ENCODE measurements around the gene TP53INP2. TPM values are rescaled to one million over a fixed set of nuclear protein-coding genes. Genes with fewer than 3 reads are reported as not detected.

The TP53INP2 gene
- total and polyA plus RNA-seq, 2 donors (not counting 1 experiment from before 2014, with no cell fraction given): 7.7 to 14.7 TPM

DNA sequence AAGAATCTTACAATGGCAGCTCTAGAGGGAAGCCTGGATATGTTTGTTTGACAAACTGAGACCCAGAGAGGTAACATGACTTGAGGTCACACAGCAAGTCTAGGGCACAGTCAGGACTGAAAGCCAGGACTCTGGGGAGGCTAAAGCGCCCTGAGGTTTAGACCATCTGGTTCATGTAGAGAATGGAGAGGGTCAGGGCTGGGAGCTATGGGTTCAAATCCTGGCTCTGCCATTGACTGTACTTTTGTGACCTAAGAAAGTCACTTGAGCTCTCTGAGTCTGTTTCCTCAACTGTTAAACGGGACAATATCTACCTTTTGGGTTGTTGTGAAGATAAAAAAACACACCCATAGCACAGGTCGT lies 1.1 kb upstream of the TP53INP2 start:
- intact Hi-C loops (cut with micrococcal nuclease): loop anchor here (10.0 kb wide), 3 partner anchors 122 to 708 kb away; partner anchors contain the start of genes EDEM2, NCOA6 and RALY
- Histone ChIP-seq H2AFZ (ENCODE audit: insufficient read depth, low read depth, low read length, poor library complexity, severe bottlenecking) (peak overlapping the region; percentile 84), H3K4me1 (ENCODE audit: control insufficient read depth in 2 of 2, insufficient read depth in 2 of 2, low read length in 2 of 2) (peaks cover 13 to 19% of the 10 kb centered on the region in 2 donors), H3K79me2 (ENCODE audit: control insufficient read depth, insufficient read depth, low read length) (no peaks in the 10 kb centered on the region), H4K20me1 (ENCODE audit: control insufficient read depth, insufficient read depth, low read length, poor library complexity, severe bottlenecking) (no peaks in the 10 kb centered on the region), H3K9ac (ENCODE audit: low read length) (peak overlapping the region; percentile 91), H3K9me3 (ENCODE audit: control extremely low read depth in 1 of 3, control insufficient read depth in 2 of 3, insufficient read depth in 1 of 3, low read length in 2 of 3) (no peaks in the 10 kb centered on the region), H3K4me3 (ENCODE audit: control extremely low read depth in 1 of 5, extremely low read depth in 1 of 5, insufficient read depth in 1 of 5, low read depth in 2 of 5, low read length in 4 of 5) (peak overlapping the region in 3 of 5 experiments; percentile 76 to 89 (median 85)), H3K4me2 (replicated peaks; ENCODE audit: low read depth, low read length, poor library complexity, severe bottlenecking) (peak overlapping the region; percentile 99), H3K36me3 (replicated peaks in 1 of 2; ENCODE audit: control extremely low read depth in 1 of 2, control insufficient read depth in 1 of 2, extremely low read depth in 1 of 2, insufficient read depth in 2 of 2, low read length in 1 of 2) (no peaks in the 10 kb centered on the region), H3K27me3 (replicated peaks in 1 of 4; ENCODE audit: control extremely low read depth in 1 of 4, control insufficient read depth in 3 of 4, insufficient read depth in 4 of 4, low read length in 3 of 4) (peaks cover 0 to 15% (median 0%) of the 10 kb centered on the region in 4 experiments), H3K27ac (ENCODE audit: low read length in 2 of 2) (no peak overlapping the region)
- peak; percentile 22 for DNase-seq
- no peak for TF ChIP-seq EZH2 (IDR thresholded peaks at IDR 0.05; ENCODE audit: borderline replicate concordance, insufficient read depth, low read depth, low read length, poor library complexity, severe bottlenecking)
- TF ChIP-seq, protein P1, sequence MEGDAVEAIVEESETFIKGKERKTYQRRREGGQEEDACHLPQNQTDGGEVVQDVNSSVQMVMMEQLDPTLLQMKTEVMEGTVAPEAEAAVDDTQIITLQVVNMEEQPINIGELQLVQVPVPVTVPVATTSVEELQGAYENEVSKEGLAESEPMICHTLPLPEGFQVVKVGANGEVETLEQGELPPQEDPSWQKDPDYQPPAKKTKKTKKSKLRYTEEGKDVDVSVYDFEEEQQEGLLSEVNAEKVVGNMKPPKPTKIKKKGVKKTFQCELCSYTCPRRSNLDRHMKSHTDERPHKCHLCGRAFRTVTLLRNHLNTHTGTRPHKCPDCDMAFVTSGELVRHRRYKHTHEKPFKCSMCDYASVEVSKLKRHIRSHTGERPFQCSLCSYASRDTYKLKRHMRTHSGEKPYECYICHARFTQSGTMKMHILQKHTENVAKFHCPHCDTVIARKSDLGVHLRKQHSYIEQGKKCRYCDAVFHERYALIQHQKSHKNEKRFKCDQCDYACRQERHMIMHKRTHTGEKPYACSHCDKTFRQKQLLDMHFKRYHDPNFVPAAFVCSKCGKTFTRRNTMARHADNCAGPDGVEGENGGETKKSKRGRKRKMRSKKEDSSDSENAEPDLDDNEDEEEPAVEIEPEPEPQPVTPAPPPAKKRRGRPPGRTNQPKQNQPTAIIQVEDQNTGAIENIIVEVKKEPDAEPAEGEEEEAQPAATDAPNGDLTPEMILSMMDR (IDR thresholded peaks at IDR 0.05): no peak
- no peak for ATAC-seq (ENCODE audit: low read depth)
- Mint-ChIP-seq H3K27me3 (peaks cover 9% of the 10 kb centered on the region), H3K4me3 (peak overlapping the region; percentile 95), H3K4me1 (peaks cover 19% of the 10 kb centered on the region), H3K9me3 (ENCODE audit: insufficient read depth) (no peaks in the 10 kb centered on the region), H3K27ac (peak overlapping the region; percentile 91)
- ChIA-PET CTCF (interaction anchor here (0.6 to 3.0 kb wide), 7 partner anchors 8 to 1309 kb away, joined by 3 to 13 read pairs (median 4); partner anchors contain the start of gene PIGU), POLR2A (interaction anchor here (0.6 kb wide), 1 partner anchor 392 kb away, joined by 3 read pairs; no protein-coding TSS in a partner anchor)
- 75% methylated on average over 1 of the region's 3 CpGs for WGBS (ENCODE audit: insufficient coverage)
